Right atrium auricular region (tissue), 2 donors: Measurements from ENCODE around the gene PDCD2. TPM values are rescaled to one million over a fixed set of nuclear protein-coding genes. Genes with fewer than 3 reads are reported as not detected.
A peak's percentile ranks its signal among the peaks of the same experiment; 100 is the strongest.

Experiments
- DNase-seq: peaks from one replicate; pipeline ENCODE4 v3.0.0-alpha.2; 2019; ENCODE audit warnings: low spot score
- H3K27ac ChIP-seq, 2 donors: fragments of 200-600 bp; sonication (generic); 1 replicate in 1 of 2; 2 replicates in 1 of 2; pipeline ENCODE4 v1.5.1; 2016 to 2019
- H3K27me3 ChIP-seq, 2 donors: fragments of 200-600 bp; sonication (generic); one replicate each; pipeline versions ENCODE4 v1.5.1 to v1.6.0; 2017 to 2019
- H3K36me3 ChIP-seq: fragments of 200-600 bp; sonication (generic); one replicate; pipeline ENCODE4 v1.5.1; 2016
- H3K4me1 ChIP-seq, 2 donors: fragments of 200-600 bp; sonication (generic); one replicate each; pipeline versions ENCODE4 v1.5.1 to v1.6.0; 2017 to 2019
- H3K4me3 ChIP-seq, 2 donors: fragments of 200-600 bp; sonication (generic); 1 replicate in 1 of 2; 2 replicates in 1 of 2; pipeline ENCODE4 v1.5.1; 2017 to 2019; ENCODE audit warnings: mild to moderate bottlenecking in 1 of 2, moderate library complexity in 1 of 2
- H3K9me3 ChIP-seq, 2 donors: fragments of 200-600 bp; sonication (generic); one replicate each; pipeline ENCODE4 v1.5.1; 2019
- CTCF ChIP-seq, 2 donors: fragments of 200-600 bp; sonication (generic); IDR thresholded peaks; one replicate each; pipeline ENCODE4 v1.5.1; 2019; ENCODE audit warnings: antibody characterized with exemption in 2 of 2
- total RNA-seq, 2 donors: library from RNA; depleted of rRNA; stranded (reverse); fragments of >200 nt; gene quantifications; one replicate each; pipeline ENCODE4 v1.1.0, GENCODE V29; 2016

PDCD2 gene
- total RNA-seq, 2 donors from 2014 or later, result 36.3 to 42.2 TPM

- TF ChIP-seq CTCF (IDR thresholded peaks at IDR 0.05), result no peak
- peaks cover 0 to under 1% of the 10 kb centered on the region in 2 donors for H3K9me3 ChIP-seq
- H3K27me3 ChIP-seq, result no peaks in the 10 kb centered on the region
- no peaks in the 10 kb centered on the region for H3K4me1 ChIP-seq
- no peak overlapping the region for H3K27ac ChIP-seq
- H3K36me3 ChIP-seq, result no peaks in the 10 kb centered on the region
- no peak overlapping the region for H3K4me3 ChIP-seq
- no peak for DNase-seq
Measured at GRCh38 chr6:170596426-170596825, 12.0 kb upstream of the PDCD2 start.

- no peak for TF ChIP-seq CTCF (IDR thresholded peaks at IDR 0.05)
- peaks cover 0 to 5% of the 10 kb centered on the region in 2 donors for H3K9me3 ChIP-seq
- no peak overlapping the region for H3K27ac ChIP-seq
- H3K4me1 ChIP-seq, result no peaks in the 10 kb centered on the region
- no peaks in the 10 kb centered on the region for H3K36me3 ChIP-seq
- DNase-seq, result no peak
- no peak overlapping the region for H3K4me3 ChIP-seq
- H3K27me3 ChIP-seq, result no peaks in the 10 kb centered on the region
Measured at GRCh38 chr6:170590725-170591124, 6.3 kb upstream of the PDCD2 start.

DNA sequence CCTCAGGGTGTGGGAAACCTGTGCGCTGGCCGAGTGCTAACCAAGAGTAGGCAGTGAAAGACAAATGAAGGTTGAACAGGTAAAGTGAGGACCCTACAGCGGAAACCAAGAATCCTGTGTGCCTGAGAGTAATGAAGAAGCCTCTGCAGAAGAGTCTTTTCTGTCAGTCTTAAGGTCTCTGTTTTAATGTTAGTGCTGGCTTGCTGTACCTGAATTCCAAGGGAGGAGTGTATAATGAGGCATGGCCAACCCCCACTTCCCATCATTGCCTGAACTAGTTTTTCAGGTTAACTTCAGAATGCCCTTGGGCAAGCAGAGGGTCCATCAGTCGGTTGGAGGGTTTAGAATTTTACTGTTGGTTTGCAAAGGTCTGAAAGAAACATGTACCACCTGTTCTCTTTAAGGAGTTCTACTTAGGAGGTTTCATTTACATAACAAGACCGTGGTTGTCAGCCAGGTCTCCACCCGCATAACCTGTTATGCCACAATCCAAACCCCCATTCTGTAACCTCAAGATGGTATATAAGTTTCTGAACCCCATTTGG, 589 bp upstream of the PDCD2 start:
- peak overlapping the region; percentile 83 to 90 for H3K27ac ChIP-seq
- DNase-seq, result no peak
- H3K36me3 ChIP-seq, result peaks cover 22% of the 10 kb centered on the region
- H3K27me3 ChIP-seq, result no peaks in the 10 kb centered on the region
- H3K9me3 ChIP-seq, result no peaks in the 10 kb centered on the region
- peak overlapping the region; percentile 71 to 84 for H3K4me3 ChIP-seq
- peaks cover 0 to 15% of the 10 kb centered on the region in 2 donors for H3K4me1 ChIP-seq
- TF ChIP-seq CTCF (IDR thresholded peaks at IDR 0.05), result no peak

DNA sequence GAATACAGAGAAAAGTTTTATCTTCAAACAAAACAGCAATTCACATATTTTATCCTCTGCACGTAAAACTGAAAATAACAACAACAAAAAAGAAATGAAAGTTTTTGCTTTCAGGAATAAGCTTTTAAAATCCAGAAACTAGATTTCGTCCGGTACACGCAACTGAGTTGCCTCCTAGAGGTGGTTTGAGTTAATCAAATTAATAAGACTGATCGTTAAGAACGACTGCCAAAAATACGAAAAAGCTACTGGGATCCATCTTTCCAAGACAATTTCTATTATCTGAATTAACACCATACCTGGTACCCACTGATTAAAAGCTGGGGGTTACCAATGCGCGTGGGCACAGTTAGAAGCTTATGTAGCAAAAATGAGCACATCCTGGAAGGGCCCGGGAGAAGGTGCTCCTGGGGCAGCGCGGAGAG, 669 bp downstream of the PDCD2 start:
- no peak for TF ChIP-seq CTCF (IDR thresholded peaks at IDR 0.05)
- no peak for DNase-seq
- peaks cover 25% of the 10 kb centered on the region for H3K36me3 ChIP-seq

DNA sequence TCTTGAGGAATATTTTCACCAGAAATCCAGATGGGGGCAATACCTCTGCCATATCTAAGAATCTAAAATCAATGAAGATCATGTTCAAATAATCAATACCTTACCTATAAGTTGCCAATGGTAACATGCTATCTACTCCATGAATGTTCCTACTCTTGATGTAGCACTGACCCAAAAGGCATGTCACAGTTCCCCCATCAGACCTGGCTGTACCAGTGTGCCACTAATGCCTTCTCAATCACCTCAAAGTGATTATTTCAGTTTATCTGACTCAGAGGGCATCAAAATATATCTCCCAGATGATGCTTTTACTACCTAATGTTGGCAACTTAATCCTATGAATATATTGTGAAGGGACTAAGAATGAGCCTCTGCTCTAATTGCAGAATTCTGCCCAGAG, 5.5 kb downstream of the PDCD2 start:
- DNase-seq, result no peak
- Histone ChIP-seq H3K36me3 (peaks cover 62% of the 10 kb centered on the region), H3K4me3 (no peak overlapping the region), H3K9me3 (no peaks in the 10 kb centered on the region), H3K4me1 (peaks cover 0 to 9% of the 10 kb centered on the region in 2 donors), H3K27ac (no peak overlapping the region), H3K27me3 (no peaks in the 10 kb centered on the region)
- TF ChIP-seq CTCF (IDR thresholded peaks at IDR 0.05), result no peak

More for the DNA sequence above, 669 bp downstream of the PDCD2 start:
- Histone ChIP-seq H3K27ac (peak overlapping the region; percentile 83 to 90), H3K4me1 (peaks cover 0 to 15% of the 10 kb centered on the region in 2 donors), H3K9me3 (no peaks in the 10 kb centered on the region), H3K27me3 (no peaks in the 10 kb centered on the region), H3K4me3 (peak overlapping the region; percentile 71 to 84)

DNA sequence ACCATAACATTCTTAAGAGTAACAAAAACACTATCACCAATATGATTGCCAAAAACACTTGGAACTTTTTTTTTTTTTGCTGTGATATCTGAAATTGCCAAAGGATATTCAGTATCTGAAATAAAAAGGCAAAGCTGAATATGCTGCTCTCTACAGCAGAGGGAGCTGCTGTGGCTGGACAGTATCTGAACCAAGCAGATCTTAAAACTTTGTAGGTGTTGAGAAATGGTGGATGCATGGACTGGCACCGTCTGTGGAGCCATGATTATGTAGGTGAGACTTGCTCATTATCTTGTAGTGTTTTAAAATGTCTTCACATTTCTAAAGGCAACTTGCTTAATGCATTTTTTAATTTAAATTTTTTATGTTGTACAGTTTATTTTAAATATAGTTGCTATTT, 9.2 kb downstream of the PDCD2 start:
- no peak for TF ChIP-seq CTCF (IDR thresholded peaks at IDR 0.05)

More for the DNA sequence above, 9.2 kb downstream of the PDCD2 start:
- Histone ChIP-seq H3K27ac (no peak overlapping the region), H3K4me3 (no peak overlapping the region), H3K27me3 (no peaks in the 10 kb centered on the region), H3K36me3 (peaks cover 68% of the 10 kb centered on the region), H3K9me3 (no peaks in the 10 kb centered on the region), H3K4me1 (no peaks in the 10 kb centered on the region)
- no peak for DNase-seq
